Fibroblast of skin of scalp (primary cell): ENCODE results near the gene SOX9.
A peak's percentile ranks its signal among the peaks of the same experiment; 100 is the strongest.
"Not testable (repeated sequence)": the region's sequence is repeated elsewhere in the genome, so short reads cannot be mapped to it uniquely, and the experiment has no call there.

Experiments used
- DNase-seq: peaks from one replicate; pipeline ENCODE4 v3.0.0-alpha.2; 2013

Gene SOX9

DNA sequence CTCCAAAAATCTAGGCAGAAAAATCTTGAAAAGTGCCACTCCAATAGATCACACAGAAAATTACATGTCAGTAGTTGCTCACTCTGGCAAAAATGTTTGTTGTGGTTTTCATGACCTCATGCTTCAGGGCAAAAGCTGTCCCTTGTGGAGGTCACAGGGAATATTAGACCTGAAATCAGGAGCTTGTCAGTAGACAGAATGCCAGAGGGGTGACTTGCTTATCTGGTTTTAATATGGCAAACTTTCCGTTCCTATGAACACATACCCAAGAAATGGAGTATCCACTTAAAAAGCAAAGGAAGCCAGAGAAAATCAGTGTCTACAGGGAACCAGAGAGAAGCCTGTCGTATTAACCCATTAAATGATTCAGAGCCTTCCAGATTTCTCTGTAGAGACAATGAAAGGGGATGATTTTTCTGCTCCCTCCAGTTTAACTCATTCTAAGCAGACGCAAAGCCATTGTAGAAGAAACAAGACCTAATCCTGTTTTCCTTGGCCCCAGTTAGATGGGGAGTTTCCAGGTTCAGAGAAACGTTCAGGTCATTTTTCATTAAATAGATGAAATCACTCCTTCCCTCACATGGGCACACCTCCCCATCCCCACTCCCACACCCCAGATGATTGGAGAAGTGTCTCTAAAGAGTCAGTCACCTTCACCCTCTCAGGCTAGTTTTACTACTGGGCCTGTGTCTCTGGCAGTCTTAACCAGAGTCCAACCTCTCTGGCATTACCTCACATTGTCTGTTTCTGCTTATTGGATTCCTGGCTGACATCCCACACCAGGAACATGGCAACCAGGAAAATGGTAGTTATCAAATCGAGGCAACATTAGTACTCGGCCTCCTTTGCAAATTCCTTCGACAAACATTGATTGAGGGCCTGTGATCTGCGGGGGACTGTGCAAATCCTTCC is 6.0 kb downstream of the SOX9 start:
- peak; percentile 47 for DNase-seq

DNA sequence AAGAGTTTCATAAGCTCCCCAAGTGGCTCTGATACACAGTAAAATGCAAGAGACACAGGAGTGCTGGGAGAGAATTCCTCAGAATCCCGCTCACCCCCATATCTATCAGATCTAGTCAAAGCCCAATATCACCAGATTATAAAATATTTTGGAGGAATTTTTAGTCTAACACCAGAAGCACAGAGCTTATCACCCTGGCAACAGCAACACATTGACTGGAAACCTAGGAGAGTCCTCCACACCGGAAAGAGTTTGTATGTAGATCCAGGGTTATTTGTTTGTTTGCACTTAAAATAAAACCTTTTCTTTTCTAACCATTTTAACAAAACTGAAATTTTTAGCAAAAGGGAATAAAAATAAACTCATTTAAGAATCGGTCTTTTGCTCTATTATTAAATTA is 7.2 kb downstream of the SOX9 start:
- DNase-seq: no peak

DNA sequence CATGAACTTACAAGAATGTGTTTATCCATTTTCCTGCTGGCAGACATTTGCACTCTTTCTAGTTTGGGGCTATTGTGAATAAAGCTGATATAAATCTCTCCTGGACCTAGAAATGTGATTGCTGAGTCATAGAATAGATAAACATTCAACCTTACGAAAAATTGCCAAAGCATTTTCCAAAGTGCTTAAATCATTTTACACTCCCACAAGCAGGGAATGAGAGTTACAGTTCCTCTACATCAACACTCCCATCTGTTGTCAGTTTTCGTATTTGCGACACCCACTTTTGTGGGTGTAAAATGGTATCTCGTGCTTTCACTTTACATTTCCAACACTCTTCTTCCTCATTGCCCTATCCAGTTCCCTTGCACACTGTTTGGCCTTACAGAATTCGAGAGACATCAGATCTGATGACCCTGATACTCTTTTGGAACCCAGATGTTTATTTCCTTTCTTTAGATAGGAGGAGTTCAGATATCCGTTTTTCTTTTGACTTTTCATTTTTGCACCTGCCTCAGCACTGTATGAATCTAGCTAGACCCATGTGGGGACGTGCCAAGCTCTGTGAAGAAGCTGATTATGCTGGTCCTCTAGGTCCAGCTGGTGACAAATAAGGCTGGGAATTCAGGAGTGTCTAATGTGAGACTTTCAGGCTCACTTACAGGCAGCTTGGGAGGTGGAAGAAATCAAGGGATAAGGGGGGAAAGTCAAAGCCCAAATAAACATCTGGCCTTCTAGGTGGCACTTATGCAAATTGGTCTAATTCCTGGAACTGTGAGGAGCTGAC is 14.0 kb downstream of the SOX9 start:
- DNase-seq: no peak

DNA sequence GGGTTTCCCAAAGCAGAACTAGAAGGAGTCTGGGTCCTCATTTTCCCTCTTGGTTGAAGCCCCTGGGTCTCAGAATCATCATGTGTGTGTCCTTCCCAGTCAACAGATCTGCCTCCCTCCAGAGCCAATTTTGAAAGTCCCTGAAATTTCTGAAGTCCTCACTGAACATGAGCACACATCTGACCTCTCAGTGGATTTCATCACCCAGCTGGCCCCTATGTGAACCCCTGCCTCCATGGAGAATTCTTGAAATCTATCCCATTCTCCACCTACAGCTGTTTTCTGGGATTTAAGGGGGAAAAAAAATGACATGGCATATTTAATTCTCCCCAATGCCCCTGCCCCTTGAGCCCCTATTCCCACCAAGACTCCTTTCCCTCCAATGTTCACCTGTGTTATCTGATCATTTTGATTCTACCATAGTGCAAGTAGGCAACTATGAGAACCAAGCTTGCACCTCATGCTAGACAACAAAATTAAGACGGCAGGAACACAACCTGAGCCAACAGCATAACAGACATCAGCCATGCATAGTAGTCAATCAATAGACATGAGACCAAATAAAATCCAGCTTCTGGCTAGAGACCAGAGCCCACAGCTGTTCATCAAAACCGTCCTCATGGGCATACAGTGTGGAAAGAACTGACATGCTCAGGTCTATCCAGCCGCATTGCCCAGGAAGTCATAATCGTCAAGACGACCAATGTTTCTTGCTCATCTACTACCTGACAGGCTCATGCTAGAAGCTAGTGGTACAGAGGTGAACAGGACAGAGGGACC is 14.9 kb downstream of the SOX9 start:
- DNase-seq: no peak

DNA sequence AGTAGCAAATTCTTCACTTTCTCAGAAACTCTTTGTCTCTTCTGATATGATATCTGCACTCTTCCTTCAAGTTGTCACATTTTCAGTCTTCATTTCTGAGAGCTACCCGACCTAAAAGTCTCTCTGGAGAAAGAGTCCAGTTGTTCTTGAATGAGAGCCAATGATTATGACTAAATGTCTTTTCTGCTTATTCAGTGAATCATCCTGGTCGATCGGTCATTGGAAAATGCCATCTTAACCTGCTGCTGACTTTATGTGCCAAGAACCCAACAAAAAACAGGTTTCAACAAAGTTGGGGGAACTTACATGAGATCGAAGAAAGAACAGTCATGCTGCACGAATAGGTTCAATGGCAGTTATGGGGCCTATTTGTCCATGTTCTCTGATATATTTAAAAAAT is 15.9 kb downstream of the SOX9 start:
- peak; percentile 49 for DNase-seq

DNA sequence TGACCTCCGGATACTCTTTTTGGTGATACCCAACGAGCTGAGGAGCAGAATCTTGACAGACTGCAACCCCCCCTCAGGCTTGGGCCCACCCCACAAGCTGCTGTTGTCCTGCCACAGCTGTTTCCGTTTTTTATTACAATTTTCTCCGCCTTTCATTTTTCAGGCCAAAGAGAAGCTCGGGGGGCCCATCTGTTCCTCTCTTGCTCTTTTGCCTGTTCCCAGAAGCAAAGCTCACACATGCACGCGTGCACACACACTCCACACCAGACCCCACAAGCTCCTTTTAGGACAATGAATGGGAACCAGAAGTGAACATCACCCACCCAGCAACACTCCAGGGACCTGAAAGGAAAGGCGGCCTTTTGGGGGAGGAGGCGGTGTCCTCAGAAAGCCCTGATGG is 16.3 kb downstream of the SOX9 start:
- DNase-seq: no peak

DNA sequence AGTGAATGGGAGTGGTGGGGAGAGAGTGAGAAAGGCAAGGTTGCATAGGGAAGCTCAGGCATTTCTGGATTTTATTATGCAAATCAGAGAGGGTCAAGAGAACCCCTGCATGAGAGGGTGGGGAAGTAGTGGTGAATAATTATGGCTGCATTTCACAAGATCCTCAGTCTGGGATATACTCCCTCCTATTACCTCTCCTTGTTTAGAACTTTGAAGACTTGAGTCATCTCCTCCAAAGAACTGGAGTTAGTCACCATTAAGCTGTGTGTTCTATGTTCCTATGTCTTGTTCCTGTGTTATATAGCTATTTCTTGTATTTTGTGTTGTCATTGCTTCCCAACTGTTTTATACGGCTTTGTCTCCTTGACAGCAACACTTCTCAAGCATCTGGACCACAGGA is 18.4 kb downstream of the SOX9 start:
- no peak for DNase-seq

DNA sequence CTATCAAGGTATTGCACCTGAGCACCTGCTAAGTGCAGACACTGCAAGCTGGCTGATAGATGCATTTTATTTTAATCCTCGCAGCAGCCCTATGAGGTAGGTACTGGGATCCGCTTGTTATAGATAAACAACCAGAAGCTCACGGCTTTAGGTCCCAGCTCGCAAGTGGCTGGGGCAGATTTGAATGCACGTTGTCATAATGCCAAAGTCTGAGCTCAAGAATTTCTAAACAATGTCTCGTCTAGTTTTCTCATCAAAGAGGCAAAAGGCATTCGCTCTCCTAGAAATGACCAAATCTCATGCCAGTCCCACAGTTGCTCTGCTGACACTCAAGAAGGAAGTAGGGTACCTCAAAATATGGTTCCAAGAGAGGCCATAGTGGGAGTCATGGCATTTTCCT is 20.5 kb downstream of the SOX9 start:
- DNase-seq: no peak

DNA sequence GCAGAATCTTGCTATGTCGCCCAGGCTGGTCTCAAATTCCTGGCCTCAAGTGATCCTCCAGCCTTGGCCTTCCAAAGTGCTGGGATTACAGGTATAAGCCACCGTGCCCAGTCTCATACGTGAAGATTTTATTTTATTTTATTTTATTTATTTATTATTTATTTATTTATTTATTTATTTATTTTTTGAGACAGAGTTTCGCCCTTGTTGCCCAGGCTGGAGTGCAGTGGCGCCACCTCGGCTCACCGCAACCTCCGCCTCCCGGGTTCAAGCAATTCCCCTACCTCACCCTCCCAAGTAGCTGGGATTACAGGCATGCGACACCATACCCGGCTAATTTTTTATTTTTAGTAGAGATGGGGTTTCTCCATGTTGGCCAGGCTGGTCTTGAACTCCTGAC is 21.3 kb downstream of the SOX9 start:
- DNase-seq: not testable (repeated sequence)

DNA sequence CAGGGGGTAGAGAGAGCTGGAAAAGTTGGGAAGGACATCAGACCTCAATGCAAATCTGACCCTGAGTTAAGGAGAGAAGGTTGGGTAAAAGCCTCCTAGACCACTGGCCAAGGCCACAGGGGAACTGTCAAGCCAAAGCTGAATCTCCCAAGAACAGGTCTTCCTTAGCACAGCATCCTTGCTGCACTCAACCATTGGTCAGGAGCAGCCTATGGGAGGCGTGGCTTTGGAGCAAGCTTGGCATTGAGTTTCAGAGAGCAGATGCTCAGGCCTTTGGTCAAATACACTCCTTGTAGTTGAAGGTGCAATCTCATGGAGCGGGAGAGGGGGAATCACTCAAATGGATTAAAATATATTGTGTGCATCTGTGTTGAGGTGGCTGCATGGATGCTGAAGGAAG is 21.8 kb downstream of the SOX9 start:
- DNase-seq: no peak

DNA sequence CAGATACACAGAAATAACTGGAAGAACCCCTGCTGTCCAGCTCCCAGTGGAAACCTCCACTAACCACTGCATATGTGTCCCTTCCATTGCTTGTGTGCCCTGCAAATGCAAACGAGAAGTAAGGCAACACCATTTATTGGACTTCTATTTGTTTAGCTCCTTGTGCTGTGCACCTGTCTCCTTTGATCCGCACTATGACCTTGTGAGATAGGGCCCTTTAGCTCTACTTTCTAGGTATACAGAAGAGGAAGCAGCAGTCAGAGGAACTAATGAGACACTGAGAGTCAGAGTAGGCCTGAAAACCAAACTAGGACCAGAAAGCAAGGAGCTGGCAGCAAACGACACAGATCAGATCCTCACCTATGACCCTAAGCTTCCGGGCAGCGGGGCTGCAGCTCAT is 22.4 kb downstream of the SOX9 start:
- DNase-seq: no peak

DNA sequence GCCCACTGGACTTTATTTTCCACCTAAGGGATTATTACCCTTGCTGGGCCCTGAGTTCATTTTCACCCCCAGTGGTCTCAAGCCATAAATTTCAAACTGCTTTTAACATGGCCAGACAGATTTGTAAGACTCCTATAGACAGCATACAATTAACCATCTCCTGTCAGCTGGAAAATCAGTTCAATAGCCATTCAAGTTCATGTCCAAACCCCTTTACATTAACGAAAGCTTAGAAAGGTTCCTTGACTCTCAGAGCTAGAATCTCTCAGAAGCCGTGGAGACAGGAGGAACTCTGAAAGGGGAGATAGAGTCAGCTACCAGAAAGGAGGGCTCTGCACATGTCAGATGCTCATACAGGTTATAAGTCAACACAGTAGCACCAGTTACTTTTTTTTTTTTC is 23.3 kb downstream of the SOX9 start:
- DNase-seq: no peak

DNA sequence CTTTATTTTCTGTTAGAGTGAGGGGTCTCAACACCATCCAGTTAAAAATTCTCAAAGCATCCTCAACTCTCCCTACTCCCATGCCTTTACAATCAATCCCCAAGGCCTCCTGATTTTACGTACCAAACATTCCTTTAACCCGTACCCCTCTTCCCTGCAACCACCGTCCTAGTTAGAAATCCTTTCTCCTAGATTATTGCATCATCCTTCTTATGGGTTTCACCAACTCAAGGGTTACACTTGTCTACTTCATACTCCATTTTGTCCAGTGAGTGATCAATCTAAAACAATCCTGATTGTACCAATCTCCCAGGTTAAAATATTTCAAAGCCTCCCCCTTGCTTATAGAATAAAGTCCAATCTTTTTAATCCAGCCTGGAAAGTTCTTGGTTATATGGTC is 24.7 kb downstream of the SOX9 start:
- no peak for DNase-seq

DNA sequence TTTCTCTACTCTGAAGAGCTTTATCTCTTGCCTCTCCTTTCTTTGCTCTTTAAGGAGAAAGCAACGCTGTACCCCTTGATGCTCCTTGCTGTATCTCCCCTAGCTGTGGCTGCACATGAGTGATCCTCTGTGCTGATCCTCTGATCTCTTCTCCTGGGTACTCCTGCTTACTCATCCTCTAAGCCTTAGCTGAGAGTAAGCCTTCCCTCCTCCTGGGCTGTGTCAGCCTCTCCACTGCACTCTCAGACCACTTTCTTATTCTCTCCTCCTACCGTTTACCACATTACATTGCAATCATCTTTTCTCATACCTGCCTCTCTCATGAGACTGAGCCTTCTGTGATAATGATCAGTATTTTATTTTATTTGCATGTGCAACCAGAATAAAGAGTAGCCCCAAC is 25.1 kb downstream of the SOX9 start:
- no peak for DNase-seq

DNA sequence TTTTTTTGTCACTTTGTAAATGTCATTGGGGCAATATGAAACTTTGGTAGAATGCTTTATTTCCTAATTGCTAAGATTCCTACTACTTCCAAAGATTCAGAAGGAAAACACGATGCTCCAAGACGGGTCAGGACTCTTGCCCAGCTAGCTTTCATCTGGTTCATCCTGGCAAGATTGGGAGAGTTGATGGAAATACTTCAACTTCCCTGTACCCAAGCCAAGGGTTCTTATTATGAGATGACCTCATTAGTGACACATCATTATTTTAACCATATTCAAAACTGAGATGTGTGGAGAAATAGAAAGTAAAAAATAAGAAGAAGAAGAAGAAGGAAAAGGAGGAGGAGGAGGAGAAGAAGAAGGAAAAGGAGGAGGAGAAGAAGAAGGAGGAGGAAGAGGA is 25.6 kb downstream of the SOX9 start:
- DNase-seq: no peak

DNA sequence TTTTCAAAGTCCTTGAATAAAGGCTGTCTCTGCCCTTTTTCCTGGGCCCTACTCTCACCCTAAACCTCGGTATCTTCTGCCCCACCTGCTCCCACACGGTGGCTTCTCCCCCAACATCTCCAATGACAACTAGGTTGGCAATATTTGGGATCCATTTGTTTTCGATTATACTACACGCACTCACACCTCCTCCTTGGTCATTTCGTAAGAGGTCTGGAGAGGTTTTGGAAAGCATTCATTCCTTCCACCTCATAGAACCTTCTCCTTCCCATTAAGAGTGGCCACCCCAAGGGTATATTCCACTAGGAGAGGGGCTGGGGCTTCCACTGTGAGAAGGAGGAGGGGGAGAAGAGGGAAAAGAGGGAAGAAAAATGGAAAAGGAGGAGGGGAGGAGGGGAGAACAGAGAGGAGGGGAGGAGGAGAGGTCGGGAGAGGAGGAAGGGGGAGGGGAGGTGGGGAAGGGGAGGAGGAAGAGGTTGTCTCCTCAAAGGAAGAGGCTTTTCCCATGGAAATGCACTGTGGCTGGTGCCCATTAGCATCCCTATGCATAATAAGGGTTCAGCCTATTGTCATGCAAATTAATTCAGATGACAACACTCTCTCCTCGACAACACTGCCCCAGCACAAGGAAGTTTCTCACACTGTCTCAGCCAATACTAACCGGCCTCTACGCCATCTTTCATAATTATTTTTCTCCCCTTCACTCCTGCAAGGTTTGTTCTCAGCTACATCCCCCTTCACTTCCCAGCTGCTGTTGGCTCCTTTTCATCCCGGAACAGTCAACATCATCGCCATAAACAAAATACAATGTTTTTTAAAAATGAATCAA is 30.0 kb downstream of the SOX9 start:
- no peak for DNase-seq

DNA sequence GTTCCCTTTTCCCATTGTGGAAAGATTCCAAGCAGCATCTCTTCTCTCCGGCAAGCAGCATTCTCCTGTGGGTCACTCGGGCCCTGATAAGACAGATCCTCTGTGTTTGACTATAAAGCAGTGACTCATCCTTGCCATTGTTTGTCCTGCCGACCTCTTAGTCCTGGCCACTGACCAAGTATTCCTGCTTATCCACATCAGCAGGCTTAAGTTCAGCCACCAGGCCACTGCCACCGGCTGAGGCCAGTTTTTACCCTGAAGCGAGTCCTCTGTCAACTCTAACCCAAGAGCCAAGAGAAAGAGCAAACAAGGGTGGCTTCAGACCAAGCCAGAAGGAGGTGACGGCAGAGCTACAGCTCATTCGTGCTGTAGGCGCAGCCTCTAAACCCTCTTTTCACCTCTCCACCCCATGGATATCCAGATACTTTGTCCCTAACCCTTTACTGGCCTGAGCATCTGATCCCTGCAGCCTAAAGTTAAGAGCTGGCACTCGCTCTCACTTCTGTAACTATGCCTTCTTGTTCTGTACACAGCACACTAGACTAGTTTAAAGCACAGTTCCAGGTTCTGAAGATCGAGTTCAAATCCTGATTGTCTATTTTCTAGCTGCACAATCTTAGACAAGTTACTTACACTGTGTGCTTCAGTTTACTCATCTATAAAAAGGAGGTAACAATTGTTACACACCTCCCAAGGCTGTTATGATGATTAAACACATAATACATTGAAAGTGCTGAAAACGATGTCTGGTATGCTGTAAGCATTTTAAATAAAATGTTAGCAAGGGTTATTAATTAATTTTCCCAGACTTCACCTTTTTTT is 31.0 kb downstream of the SOX9 start:
- DNase-seq: peak; percentile 51

DNA sequence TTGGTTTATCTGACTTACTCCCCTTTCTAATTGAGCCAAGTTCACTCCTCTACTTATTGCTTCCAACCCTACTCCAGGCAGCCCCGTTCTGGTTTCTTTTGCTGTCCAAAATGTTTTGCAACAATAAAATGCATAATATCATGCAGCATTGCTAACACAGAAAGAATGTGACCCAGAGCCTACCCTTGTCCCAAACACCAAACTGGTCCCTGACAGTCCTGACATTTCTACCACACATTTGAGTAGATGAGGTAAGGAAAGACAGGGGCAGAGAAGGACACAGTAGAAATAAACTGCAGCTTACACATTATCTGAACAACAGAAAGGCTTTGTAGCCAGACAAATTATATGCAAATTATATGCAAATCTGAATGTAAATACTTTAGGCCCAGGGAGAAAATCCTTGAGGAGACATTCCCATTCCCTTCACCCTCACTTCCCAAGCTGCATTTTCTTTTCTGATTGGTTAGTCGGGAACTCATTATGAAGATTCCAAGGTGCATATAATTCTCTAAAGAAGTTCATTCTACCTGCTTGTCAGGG is 31.6 kb downstream of the SOX9 start:
- no peak for DNase-seq

DNA sequence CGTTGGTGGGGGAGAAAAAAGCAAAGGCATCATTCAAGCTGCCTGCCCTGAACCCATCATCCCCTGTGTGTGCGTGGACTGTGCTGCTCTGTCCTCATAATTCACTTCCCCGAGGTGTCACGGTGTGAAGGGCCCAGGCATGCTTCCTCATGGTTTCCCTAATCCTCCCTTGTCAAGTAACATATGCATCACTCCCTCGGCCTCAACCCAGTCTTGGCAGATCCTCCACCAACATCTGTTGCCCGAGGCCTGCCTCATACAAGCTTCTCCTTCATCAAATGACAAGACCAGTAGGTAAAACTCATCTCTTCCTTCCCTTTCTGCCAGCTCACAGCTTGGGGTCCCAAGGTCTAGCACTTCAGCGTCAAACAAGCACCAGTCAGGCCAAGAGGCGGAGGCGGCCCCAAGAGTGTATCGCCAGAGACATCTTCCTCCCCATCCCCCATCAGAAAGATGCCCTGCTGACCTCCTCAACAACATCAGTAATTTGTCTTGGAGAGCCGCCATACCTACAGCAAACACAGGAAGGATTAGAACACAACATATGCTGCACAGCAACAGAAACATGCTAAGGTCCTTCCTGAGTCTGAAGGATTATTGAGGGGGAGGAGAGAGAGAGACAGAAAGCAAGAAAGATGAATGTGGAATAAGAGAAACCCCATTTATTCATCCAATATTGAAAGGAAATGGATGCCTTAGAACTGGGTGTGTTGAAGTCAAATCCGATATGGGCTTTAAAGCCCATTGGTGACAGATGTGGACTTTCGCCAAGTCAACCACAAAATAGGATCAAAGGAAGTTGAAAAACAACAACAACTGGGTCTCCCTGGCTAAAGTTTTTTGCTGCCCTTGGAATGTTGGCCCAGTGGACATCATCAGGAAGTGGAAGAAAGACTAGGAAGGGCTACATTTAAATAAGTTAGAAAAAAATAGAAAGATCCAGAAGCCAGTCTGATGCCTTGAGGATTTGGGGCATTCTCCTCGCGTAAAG is 38.4 kb downstream of the SOX9 start:
- no peak for DNase-seq

DNA sequence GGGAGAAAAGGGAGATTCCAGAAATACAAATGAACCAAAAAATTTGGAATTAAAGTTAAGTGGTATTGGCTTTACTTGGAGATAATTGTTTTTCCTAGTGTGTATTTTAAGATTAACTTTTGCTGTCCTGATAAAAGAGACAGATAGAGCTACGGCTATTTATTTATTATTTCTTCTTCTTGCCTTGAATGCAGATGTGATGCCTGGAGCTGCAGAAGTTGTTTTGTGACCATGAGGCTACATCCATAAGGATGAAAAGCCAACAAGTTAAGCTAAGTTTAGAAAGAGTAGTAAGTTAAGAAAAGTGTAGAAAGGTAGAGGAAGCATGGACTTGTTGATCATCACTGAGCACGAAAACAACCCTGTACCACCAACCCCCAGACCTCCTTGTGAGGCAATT is 41.7 kb downstream of the SOX9 start:
- DNase-seq: no peak
